Measurements from ENCODE around the gene PCK2.
"Not testable (repeated sequence)": the region's sequence is repeated elsewhere in the genome, so short reads cannot be mapped to it uniquely, and the experiment has no call there.

Gene PCK2

DNA sequence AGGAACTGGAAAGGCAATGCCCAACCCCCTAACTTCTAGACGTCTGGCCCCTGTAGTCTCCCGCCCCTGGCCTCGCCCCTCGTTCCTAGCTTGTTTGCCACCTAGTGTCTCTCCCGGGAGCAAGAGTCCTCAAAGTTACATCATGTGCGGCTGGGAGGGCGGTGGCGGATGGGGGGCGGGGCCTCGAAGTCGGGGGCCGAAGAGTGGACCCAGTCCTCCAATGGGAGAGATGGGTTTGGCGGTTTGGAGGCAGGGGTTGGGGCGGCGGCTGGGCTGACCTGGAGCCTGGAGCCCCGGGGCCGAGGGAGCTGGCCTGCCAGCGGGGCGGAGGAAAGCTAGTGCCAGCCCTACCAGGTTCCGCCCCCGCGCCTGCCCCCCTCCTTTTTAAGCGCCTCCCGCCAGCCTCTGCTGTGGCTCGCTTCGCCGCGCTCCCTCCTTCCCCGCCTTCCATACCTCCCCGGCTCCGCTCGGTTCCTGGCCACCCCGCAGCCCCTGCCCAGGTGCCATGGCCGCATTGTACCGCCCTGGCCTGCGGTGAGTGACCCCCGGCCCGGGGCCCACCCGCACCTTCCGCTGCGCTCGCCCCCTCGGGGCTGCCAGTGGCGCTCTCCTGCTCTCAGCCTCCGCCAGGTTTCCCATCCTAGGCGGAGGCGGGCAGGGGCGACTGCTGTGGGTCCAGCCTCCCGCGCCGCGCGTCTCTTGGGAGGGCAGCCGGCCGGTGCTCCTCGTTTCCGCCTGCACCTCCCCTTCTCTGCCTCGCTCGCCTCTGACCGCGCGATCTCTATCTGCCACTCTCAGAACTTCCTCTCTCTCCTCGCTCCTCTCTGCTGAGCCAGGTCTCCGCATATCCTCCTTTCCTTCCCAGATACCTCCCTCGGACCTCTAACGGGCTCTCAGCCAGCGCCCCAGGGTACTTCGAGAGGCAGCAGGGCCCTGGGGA is at the start of gene PCK2:
Gene PCK2, plus strand, starts transcription at position 411 of the 940 bp plus-strand sequence. Its CDS starts 95 bp downstream, at position 506.
- peak; percentile 91 for DNase-seq

- not testable (repeated sequence) for DNase-seq
Measured at GRCh38 chr14:24049002-24049401, 45.1 kb upstream of the PCK2 start.

- DNase-seq = not testable (repeated sequence)
Measured at GRCh38 chr14:24050753-24051152, 43.4 kb upstream of the PCK2 start.

- DNase-seq = peak; percentile 11
Measured at GRCh38 chr14:24051176-24051788, 42.8 kb upstream of the PCK2 start.

DNA sequence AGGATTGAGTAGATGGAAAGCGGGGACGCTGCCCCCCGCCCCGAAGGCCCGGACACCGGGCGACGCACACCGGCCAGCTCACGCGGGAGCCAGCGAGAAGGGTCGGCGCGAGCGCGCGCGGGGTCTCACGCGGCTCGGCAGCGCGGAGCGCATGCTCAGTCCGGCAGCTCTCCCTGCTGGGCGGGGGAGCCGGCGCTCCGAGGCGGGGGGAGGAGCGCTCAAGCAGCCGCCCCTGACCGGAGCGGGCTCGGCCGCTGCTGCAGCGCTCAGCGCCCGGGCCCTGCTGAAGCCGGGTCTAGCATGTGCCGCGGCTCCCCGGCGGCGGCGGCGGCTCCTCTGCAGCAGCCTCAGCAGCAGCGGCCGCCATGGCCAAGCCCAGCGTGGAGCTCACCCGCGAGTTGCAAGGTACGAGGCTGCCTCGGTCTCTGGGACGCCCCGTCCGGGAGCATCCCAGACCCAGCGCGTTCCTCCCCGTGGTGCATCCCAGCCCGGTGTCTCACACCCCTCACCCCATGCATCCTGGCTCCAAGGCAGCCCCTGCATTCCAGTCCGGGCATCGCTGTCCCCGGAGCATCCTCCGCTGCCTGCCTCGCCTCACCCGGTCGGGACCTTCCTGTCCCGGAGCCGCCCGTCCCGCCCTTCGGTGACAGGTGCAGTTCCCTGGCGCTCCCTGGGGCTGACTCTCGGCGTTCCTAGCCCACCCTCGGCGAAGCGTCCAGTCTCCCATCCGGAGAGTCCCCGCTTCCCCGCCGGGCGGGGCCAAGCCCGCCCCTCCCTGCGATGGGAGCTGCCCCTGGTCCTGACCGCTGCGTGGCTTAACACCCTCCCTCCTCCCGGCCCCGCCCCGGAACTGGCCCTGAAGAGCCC is 42.1 kb upstream of the PCK2 start, which contains the start of gene CARMIL3:
Gene CARMIL3, plus strand, starts transcription at position 221 of the 867 bp plus-strand sequence. Its CDS starts 145 bp downstream, at position 366.
- peak; percentile 65 for DNase-seq

- peak; percentile 77 for DNase-seq
Measured at GRCh38 chr14:24052656-24053547, 41.2 kb upstream of the PCK2 start.

- DNase-seq = no peak
Measured at GRCh38 chr14:24053548-24054323, 40.4 kb upstream of the PCK2 start.

- DNase-seq = no peak
Measured at GRCh38 chr14:24054324-24054641, 39.8 kb upstream of the PCK2 start.

- DNase-seq = no peak
Measured at GRCh38 chr14:24054646-24055045, 39.5 kb upstream of the PCK2 start.

GRCh38 chr14:24055971-24056799 is 37.9 kb upstream of the PCK2 start:
- DNase-seq = no peak

DNA sequence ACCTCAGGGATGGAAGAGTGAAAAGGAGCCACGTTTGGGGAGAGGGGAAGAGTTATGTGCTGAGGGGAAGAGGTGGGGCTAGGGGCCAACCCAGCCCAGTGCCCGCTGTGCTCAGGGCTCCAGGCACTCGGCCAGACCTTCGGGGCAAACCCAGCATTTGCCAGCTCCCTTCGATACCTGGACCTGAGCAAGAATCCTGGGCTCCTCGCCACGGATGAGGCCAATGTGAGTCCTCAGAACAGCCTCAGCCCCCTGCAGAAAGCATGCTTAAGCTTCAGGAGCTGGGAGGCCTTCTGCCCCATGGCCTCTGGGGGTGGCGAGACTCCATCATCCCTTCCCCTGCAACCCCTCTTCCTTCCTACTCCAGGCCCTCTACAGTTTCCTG is 37.3 kb upstream of the PCK2 start:
- no peak for DNase-seq

GRCh38 chr14:24057271-24057670 is 36.8 kb upstream of the PCK2 start:
- DNase-seq = no peak

DNA sequence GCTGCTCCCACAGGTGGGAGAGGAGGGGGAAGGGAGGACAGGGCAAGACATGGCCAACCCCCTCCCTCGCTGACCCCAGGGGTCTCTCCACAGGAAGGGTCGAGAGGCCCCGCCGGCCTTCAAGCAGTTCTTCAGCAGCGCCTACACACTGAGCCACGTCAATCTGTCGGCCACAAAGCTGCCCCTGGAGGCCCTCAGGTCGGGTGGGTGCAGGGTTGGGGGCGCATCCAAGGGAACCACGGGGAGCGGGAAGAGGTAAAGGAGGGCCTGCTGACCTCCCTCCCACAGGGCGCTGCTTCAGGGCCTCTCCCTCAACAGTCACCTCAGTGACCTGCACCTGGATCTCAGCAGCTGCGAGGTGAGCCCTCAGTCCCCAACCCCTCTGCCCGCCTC is 36.2 kb upstream of the PCK2 start:
- DNase-seq = no peak

- no peak for DNase-seq
Measured at GRCh38 chr14:24058260-24058950, 35.7 kb upstream of the PCK2 start.

GRCh38 chr14:24058951-24059475 is 35.1 kb upstream of the PCK2 start:
- DNase-seq = no peak

DNA sequence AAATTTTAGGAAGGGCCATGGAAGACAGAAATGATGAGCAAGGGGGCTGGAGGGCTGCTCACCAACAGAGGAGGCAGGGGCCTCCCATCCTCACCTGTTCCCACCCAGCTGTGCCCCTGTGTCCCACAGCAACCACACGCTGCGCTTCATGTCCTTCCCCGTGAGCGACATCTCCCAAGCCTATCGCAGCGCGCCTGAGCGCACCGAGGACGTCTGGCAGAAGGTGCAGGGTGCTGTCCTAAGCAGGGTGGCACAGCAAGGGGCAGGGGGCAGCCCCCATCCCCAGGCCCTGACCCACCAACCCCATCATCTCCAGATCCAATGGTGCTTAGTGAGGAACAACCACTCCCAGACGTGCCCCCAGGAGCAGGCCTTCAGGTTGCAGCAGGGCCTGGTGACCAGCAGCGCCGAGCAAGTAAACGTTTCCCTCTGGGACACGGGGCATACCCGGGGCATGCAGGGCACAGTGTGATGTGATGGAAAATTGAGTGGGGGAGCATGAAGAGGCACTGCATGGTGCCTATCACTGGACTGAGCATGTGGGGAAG is 34.2 kb upstream of the PCK2 start:
- DNase-seq = no peak

DNA sequence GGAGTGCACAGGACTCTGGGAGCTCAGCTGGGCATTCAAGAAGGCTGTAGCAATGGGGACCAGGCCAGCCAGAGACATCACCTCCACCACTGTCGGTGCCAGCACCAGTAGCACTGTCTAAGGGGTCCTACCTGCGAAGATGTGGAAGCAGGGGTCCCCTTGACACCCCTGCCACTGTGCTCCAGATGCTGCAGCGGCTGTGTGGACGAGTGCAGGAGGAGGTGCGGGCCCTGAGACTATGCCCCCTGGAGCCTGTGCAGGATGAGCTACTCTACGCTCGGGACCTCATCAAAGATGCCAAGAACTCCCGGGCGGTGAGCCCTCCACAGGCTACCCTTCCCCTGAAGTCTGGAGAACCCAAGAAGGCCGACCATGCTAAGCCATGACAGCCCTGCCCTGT is 33.7 kb upstream of the PCK2 start:
- no peak for DNase-seq

DNA sequence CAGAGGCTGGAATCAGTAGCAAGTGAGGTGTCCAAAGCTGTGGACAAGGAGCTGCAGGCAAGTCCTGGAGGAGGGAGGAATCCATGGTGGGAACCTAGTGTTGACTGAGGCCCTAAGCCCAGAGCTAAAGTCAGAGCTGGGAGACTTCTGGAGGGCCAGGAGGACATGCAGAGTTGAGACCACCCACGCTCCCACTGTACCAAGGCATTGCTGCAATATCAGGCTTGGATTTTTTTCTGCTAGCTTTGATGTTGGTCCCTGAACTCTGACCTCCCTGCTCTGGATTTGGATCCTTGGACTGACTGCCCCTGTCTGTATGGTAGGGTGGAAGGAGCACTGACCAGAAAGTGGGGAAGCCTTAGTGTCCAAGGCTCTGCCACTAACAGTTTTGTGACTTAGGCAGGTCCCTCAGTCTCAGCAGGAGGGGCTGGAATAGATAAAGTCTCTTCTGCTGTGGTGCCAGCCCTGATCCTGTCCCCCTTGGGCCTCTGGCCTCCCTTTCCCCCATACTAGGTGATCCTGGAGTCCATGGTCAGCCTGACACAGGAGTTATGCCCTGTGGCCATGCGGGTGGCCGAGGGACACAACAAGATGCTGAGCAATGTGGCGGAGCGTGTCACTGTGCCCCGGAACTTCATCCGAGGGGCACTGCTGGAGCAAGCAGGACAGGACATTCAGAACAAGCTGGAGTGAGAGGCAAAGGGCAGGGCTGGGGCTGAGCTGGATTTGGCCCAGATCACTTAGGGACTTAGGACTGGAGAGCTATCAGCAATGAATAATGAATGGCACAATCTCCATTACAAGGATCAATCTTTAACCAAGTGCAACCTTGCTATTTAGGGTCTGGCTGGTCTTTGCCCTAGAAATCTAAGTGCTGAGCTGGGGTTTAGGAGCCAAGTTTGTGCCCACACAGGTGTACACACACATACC is 32.9 kb upstream of the PCK2 start:
- DNase-seq = no peak

All from activated naive CD4-positive, alpha-beta T cell treated with Interleukin-2 at 50 U/mL for 16 hours (primary cell).